Measurements from ENCODE around the gene FEM1A. TPM values are rescaled to one million over a fixed set of nuclear protein-coding genes. Genes with fewer than 3 reads are reported as not detected.
A peak's percentile ranks its signal among the peaks of the same experiment; 100 is the strongest.

FEM1A gene
- total and polyA plus RNA-seq, 2 of the 13 experiments (the other 11 are each of a cell fraction or from before 2014, with no cell fraction given) = 3.2 to 10.8 TPM

DNA sequence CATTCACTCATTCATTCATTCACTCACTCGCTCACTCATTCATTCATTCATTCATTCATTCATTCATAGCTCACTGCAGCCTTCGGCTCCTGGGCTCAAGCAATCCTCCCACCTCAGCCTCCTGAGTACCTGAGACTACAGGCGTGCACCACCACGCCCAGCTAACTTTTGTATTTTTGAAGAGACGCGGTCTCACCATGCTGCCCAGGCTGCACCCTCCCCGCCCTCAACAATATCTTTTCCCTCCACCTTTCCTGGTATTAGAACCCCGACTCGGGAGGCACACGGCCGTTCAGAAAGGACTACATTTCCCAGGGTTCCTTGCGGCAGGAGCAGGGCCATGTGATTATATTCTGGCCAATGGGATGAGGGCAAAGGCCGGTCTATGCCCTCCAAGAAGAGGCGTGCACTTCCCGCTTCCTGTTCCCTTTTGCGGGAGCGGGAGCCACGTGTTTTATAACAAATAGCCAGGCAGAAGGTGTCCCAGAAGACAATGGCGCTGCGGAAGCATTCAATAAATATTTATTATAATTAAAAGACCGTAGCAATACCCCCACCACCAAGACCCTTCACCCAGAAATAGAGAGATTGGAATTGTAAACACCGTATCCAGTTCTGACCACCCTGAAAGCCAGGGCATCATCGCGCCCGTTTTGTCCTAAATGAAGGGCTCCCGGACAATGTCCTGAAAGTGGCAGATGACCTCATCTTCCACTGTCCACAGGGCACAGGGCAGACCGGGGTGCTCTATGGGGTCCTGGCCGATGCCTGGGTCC is 24.1 kb downstream of the FEM1A start (continued):
- TF ChIP-seq, protein P1, sequence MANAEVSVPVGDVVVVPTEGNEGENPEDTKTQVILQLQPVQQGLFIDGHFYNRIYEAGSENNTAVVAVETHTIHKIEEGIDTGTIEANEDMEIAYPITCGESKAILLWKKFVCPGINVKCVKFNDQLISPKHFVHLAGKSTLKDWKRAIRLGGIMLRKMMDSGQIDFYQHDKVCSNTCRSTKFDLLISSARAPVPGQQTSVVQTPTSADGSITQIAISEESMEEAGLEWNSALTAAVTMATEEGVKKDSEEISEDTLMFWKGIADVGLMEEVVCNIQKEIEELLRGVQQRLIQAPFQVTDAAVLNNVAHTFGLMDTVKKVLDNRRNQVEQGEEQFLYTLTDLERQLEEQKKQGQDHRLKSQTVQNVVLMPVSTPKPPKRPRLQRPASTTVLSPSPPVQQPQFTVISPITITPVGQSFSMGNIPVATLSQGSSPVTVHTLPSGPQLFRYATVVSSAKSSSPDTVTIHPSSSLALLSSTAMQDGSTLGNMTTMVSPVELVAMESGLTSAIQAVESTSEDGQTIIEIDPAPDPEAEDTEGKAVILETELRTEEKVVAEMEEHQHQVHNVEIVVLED (CRISPR knock-in tag; IDR thresholded peaks at IDR 0.05; ENCODE audit: borderline replicate concordance) = 0 out of 2 replicates have a peak, but pooled peaks have one; percentile 39
- TF ChIP-seq KLF16 (CRISPR knock-in tag; IDR thresholded peaks at IDR 0.05) (0 out of 4 replicates have a peak, but pooled peaks of 1 of the 2 experiments have one; percentile 28), ARHGAP35 (CRISPR knock-in tag; IDR thresholded peaks at IDR 0.05; ENCODE audit: borderline replicate concordance) (no peak), ZNF253 (CRISPR knock-in tag; IDR thresholded peaks at IDR 0.05; ENCODE audit: borderline replicate concordance) (0 out of 2 replicates have a peak, but pooled peaks have one; percentile 18), ZNF766 (CRISPR knock-in tag; IDR thresholded peaks at IDR 0.05; ENCODE audit: borderline replicate concordance) (0 out of 2 replicates have a peak, but pooled peaks have one; percentile 37), NPAS2 (CRISPR knock-in tag; IDR thresholded peaks at IDR 0.05; ENCODE audit: borderline replicate concordance) (no peak), GATAD2A (CRISPR knock-in tag; IDR thresholded peaks at IDR 0.05) (peak; percentile 38; the same call in 1 of the 2 replicates), ERF (CRISPR knock-in tag; IDR thresholded peaks at IDR 0.05) (peak; percentile 89)
- TF ChIP-seq, protein P2, sequence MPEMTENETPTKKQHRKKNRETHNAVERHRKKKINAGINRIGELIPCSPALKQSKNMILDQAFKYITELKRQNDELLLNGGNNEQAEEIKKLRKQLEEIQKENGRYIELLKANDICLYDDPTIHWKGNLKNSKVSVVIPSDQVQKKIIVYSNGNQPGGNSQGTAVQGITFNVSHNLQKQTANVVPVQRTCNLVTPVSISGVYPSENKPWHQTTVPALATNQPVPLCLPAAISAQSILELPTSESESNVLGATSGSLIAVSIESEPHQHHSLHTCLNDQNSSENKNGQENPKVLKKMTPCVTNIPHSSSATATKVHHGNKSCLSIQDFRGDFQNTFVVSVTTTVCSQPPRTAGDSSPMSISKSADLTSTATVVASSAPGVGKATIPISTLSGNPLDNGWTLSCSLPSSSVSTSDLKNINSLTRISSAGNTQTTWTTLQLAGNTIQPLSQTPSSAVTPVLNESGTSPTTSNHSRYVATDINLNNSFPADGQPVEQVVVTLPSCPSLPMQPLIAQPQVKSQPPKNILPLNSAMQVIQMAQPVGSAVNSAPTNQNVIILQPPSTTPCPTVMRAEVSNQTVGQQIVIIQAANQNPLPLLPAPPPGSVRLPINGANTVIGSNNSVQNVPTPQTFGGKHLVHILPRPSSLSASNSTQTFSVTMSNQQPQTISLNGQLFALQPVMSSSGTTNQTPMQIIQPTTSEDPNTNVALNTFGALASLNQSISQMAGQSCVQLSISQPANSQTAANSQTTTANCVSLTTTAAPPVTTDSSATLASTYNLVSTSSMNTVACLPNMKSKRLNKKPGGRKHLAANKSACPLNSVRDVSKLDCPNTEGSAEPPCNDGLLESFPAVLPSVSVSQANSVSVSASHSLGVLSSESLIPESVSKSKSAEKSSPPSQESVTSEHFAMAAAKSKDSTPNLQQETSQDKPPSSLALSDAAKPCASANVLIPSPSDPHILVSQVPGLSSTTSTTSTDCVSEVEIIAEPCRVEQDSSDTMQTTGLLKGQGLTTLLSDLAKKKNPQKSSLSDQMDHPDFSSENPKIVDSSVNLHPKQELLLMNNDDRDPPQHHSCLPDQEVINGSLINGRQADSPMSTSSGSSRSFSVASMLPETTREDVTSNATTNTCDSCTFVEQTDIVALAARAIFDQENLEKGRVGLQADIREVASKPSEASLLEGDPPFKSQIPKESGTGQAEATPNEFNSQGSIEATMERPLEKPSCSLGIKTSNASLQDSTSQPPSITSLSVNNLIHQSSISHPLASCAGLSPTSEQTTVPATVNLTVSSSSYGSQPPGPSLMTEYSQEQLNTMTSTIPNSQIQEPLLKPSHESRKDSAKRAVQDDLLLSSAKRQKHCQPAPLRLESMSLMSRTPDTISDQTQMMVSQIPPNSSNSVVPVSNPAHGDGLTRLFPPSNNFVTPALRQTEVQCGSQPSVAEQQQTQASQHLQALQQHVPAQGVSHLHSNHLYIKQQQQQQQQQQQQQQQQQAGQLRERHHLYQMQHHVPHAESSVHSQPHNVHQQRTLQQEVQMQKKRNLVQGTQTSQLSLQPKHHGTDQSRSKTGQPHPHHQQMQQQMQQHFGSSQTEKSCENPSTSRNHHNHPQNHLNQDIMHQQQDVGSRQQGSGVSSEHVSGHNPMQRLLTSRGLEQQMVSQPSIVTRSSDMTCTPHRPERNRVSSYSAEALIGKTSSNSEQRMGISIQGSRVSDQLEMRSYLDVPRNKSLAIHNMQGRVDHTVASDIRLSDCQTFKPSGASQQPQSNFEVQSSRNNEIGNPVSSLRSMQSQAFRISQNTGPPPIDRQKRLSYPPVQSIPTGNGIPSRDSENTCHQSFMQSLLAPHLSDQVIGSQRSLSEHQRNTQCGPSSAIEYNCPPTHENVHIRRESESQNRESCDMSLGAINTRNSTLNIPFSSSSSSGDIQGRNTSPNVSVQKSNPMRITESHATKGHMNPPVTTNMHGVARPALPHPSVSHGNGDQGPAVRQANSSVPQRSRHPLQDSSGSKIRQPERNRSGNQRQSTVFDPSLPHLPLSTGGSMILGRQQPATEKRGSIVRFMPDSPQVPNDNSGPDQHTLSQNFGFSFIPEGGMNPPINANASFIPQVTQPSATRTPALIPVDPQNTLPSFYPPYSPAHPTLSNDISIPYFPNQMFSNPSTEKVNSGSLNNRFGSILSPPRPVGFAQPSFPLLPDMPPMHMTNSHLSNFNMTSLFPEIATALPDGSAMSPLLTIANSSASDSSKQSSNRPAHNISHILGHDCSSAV (CRISPR knock-in tag; IDR thresholded peaks at IDR 0.05; ENCODE audit: borderline replicate concordance) = no peak
- TF ChIP-seq, protein P3, sequence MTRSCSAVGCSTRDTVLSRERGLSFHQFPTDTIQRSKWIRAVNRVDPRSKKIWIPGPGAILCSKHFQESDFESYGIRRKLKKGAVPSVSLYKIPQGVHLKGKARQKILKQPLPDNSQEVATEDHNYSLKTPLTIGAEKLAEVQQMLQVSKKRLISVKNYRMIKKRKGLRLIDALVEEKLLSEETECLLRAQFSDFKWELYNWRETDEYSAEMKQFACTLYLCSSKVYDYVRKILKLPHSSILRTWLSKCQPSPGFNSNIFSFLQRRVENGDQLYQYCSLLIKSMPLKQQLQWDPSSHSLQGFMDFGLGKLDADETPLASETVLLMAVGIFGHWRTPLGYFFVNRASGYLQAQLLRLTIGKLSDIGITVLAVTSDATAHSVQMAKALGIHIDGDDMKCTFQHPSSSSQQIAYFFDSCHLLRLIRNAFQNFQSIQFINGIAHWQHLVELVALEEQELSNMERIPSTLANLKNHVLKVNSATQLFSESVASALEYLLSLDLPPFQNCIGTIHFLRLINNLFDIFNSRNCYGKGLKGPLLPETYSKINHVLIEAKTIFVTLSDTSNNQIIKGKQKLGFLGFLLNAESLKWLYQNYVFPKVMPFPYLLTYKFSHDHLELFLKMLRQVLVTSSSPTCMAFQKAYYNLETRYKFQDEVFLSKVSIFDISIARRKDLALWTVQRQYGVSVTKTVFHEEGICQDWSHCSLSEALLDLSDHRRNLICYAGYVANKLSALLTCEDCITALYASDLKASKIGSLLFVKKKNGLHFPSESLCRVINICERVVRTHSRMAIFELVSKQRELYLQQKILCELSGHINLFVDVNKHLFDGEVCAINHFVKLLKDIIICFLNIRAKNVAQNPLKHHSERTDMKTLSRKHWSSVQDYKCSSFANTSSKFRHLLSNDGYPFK (CRISPR knock-in tag; IDR thresholded peaks at IDR 0.05; ENCODE audit: borderline replicate concordance) = peak; percentile 48; the same call in 1 of the 2 replicates
- TF ChIP-seq, protein P4, sequence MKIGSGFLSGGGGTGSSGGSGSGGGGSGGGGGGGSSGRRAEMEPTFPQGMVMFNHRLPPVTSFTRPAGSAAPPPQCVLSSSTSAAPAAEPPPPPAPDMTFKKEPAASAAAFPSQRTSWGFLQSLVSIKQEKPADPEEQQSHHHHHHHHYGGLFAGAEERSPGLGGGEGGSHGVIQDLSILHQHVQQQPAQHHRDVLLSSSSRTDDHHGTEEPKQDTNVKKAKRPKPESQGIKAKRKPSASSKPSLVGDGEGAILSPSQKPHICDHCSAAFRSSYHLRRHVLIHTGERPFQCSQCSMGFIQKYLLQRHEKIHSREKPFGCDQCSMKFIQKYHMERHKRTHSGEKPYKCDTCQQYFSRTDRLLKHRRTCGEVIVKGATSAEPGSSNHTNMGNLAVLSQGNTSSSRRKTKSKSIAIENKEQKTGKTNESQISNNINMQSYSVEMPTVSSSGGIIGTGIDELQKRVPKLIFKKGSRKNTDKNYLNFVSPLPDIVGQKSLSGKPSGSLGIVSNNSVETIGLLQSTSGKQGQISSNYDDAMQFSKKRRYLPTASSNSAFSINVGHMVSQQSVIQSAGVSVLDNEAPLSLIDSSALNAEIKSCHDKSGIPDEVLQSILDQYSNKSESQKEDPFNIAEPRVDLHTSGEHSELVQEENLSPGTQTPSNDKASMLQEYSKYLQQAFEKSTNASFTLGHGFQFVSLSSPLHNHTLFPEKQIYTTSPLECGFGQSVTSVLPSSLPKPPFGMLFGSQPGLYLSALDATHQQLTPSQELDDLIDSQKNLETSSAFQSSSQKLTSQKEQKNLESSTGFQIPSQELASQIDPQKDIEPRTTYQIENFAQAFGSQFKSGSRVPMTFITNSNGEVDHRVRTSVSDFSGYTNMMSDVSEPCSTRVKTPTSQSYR (CRISPR knock-in tag; IDR thresholded peaks at IDR 0.05; ENCODE audit: borderline replicate concordance) = no peak
